Naive thymus-derived CD8-positive, alpha-beta T cell (primary cell): Measurements from ENCODE around the gene SCMH1. TPM values are rescaled to one million over a fixed set of nuclear protein-coding genes. Genes with fewer than 3 reads are reported as not detected.
A peak's percentile ranks its signal among the peaks of the same experiment; 100 is the strongest.

Experiments
- ATAC-seq, 2 donors: fragments of 150-1000 bp; cut with Tn5 transposase in 1 of 2; sonication (Bioruptor Pico), chemical (Tn5 transposase) in 1 of 2; 1 replicate in 1 of 2; 2 replicates in 1 of 2; pipeline ENCODE4 v1.10.0; 2021; ENCODE audit warnings: mild to moderate bottlenecking in 2 of 2, moderate library complexity in 2 of 2
- POLR2A ChIA-PET: fragments of 350-600 bp; sonication (Branson Sonifier 250); formaldehyde crosslinking; loops from one replicate; lab custom pipeline; 2021; ENCODE audit warnings: antibody characterized with exemption; lab: Charles Lee
- DNase-seq, 10 donors: peaks; one replicate each; pipeline versions ENCODE4 v3.0.0 to v3.0.0-alpha.2; 2020 to 2022
- H3K27ac Mint-ChIP-seq, 10 donors: one replicate each; pipeline ENCODE4 v1.8.0; 2020 to 2022; ENCODE audit warnings: mild to moderate bottlenecking in 10 of 10, mixed read lengths in 10 of 10, moderate library complexity in 4 of 10, inconsistent platforms in 1 of 10
- H3K27me3 Mint-ChIP-seq, 5 donors: one replicate each; pipeline ENCODE4 v1.8.0; 2021 to 2022; ENCODE audit warnings: mixed read lengths in 5 of 5
- H3K36me3 Mint-ChIP-seq, 3 donors: one replicate each; pipeline ENCODE4 v1.8.0; 2020 to 2022; ENCODE audit warnings: mixed read lengths in 3 of 3, mild to moderate bottlenecking in 2 of 3, inconsistent platforms in 1 of 3
- H3K4me1 Mint-ChIP-seq, 4 donors: one replicate each; pipeline ENCODE4 v1.8.0; 2021 to 2022; ENCODE audit warnings: mixed read lengths in 4 of 4
- H3K4me3 Mint-ChIP-seq, 10 donors: one replicate each; pipeline ENCODE4 v1.8.0; 2020 to 2022; ENCODE audit warnings: mild to moderate bottlenecking in 10 of 10, mixed read lengths in 10 of 10, moderate library complexity in 6 of 10, inconsistent platforms in 1 of 10
- H3K9me3 Mint-ChIP-seq, 9 donors: one replicate each; pipeline ENCODE4 v1.8.0; 2020 to 2022; ENCODE audit warnings: mixed read lengths in 9 of 9, mild to moderate bottlenecking in 3 of 9, inconsistent platforms in 1 of 9, moderate library complexity in 1 of 9
- polyA plus RNA-seq, 3 donors: library from polyadenylated mRNA; unstranded; fragments of 300-500 nt; fragmentation: Illumina TruSeq; gene quantifications; one replicate each; pipeline ENCODE4 v1.2.3, GENCODE V29; 2021
- total RNA-seq, 8 experiments: library from RNA in 2 of 8; stranded (reverse) in 2 of 8; gene quantifications; one replicate each; pipeline ENCODE4 v1.2.3 and lab custom pipeline; 2021 to 2026

Gene SCMH1
- total and polyA plus RNA-seq, 5 experiments from 2014 or later: 2.5 to 18.1 (median 7.3) TPM

GRCh38 chr1:40997096-40997495 is 245.0 kb downstream of the SCMH1 start:
- Mint-ChIP-seq H3K27ac (no peak overlapping the region), H3K9me3 (no peaks in the 10 kb centered on the region), H3K27me3 (no peaks in the 10 kb centered on the region), H3K4me3 (no peak overlapping the region), H3K36me3 (peaks cover 14 to 88% (median 42%) of the 10 kb centered on the region in 3 donors), H3K4me1 (peaks cover 3 to 8% (median 5%) of the 10 kb centered on the region in 4 donors)
- POLR2A ChIA-PET: interaction anchor here (0.8 kb wide), 1 partner anchor 17 kb away, joined by 3 read pairs; no protein-coding TSS in a partner anchor
- DNase-seq (no peak), ATAC-seq (no peak)

- ATAC-seq: no peak
- Mint-ChIP-seq H3K36me3 (peaks cover 9 to 98% (median 65%) of the 10 kb centered on the region in 3 donors), H3K27me3 (no peaks in the 10 kb centered on the region), H3K9me3 (no peaks in the 10 kb centered on the region), H3K4me1 (peaks cover 0 to 8% (median 6%) of the 10 kb centered on the region in 4 donors), H3K4me3 (no peak overlapping the region), H3K27ac (no peak overlapping the region)
- POLR2A ChIA-PET: no interaction called here
- no peak for DNase-seq
Observed at GRCh38 chr1:40989066-40989465, 253.0 kb downstream of the SCMH1 start.

GRCh38 chr1:40988280-40988679 is 253.8 kb downstream of the SCMH1 start:
- Mint-ChIP-seq H3K9me3 (no peaks in the 10 kb centered on the region), H3K27ac (no peak overlapping the region), H3K4me1 (peaks cover under 1 to 11% (median 8%) of the 10 kb centered on the region in 4 donors), H3K4me3 (no peak overlapping the region), H3K36me3 (peaks cover 13 to 98% (median 70%) of the 10 kb centered on the region in 3 donors), H3K27me3 (no peaks in the 10 kb centered on the region)
- POLR2A ChIA-PET: no interaction called here
- ATAC-seq: no peak
- DNase-seq: no peak

- peaks cover 3 to 13% (median 8%) of the 10 kb centered on the region in 4 donors for H3K4me1 Mint-ChIP-seq
- ATAC-seq (no peak), DNase-seq (no peak)
- H3K36me3 Mint-ChIP-seq: peaks cover 13 to 98% (median 71%) of the 10 kb centered on the region in 3 donors
- no peak overlapping the region for H3K4me3 Mint-ChIP-seq
- H3K27me3 Mint-ChIP-seq: no peaks in the 10 kb centered on the region
- H3K27ac Mint-ChIP-seq: no peak overlapping the region
- POLR2A ChIA-PET: no interaction called here
- no peaks in the 10 kb centered on the region for H3K9me3 Mint-ChIP-seq
Observed at GRCh38 chr1:40987439-40988276, 254.4 kb downstream of the SCMH1 start.

GRCh38 chr1:40986956-40987355 is 255.2 kb downstream of the SCMH1 start:
- peaks cover 8 to 20% (median 12%) of the 10 kb centered on the region in 4 donors for H3K4me1 Mint-ChIP-seq
- POLR2A ChIA-PET: no interaction called here

GRCh38 chr1:40986328-40986783 is 255.8 kb downstream of the SCMH1 start:
- H3K27me3 Mint-ChIP-seq: no peaks in the 10 kb centered on the region
- H3K36me3 Mint-ChIP-seq: peaks cover 13 to 87% (median 62%) of the 10 kb centered on the region in 3 donors
- H3K4me3 Mint-ChIP-seq: no peak overlapping the region
- no peaks in the 10 kb centered on the region for H3K9me3 Mint-ChIP-seq
- DNase-seq: no peak
- peaks cover 13 to 26% (median 14%) of the 10 kb centered on the region in 4 donors for H3K4me1 Mint-ChIP-seq
- POLR2A ChIA-PET: no interaction called here
- ATAC-seq: no peak
- peak overlapping the region in 2 of 10 donors; percentile 22 to 40 for H3K27ac Mint-ChIP-seq

More at GRCh38 chr1:40986956-40987355, 255.2 kb downstream of the SCMH1 start:
- Mint-ChIP-seq H3K4me3 (no peak overlapping the region), H3K27ac (no peak overlapping the region), H3K9me3 (no peaks in the 10 kb centered on the region), H3K36me3 (peaks cover 13 to 91% (median 67%) of the 10 kb centered on the region in 3 donors), H3K27me3 (no peaks in the 10 kb centered on the region)
- DNase-seq: no peak
- no peak for ATAC-seq

GRCh38 chr1:40985875-40986274 is 256.2 kb downstream of the SCMH1 start:
- peaks cover 17 to 30% (median 18%) of the 10 kb centered on the region in 4 donors for H3K4me1 Mint-ChIP-seq
- peak overlapping the region in 2 of 10 donors; percentile 22 to 40 for H3K27ac Mint-ChIP-seq
- POLR2A ChIA-PET: no interaction called here
- H3K27me3 Mint-ChIP-seq: no peaks in the 10 kb centered on the region
- no peaks in the 10 kb centered on the region for H3K9me3 Mint-ChIP-seq
- H3K36me3 Mint-ChIP-seq: peaks cover 13 to 82% (median 57%) of the 10 kb centered on the region in 3 donors
- H3K4me3 Mint-ChIP-seq: no peak overlapping the region
- ATAC-seq (no peak), DNase-seq (no peak)

- POLR2A ChIA-PET: no interaction called here
- ATAC-seq: no peak
- Mint-ChIP-seq H3K27ac (no peak overlapping the region), H3K36me3 (peaks cover 6 to 75% (median 50%) of the 10 kb centered on the region in 3 donors), H3K4me1 (peaks cover 23 to 37% (median 25%) of the 10 kb centered on the region in 4 donors), H3K4me3 (no peak overlapping the region), H3K27me3 (no peaks in the 10 kb centered on the region), H3K9me3 (no peaks in the 10 kb centered on the region)
- no peak for DNase-seq
Observed at GRCh38 chr1:40985161-40985560, 256.9 kb downstream of the SCMH1 start.

GRCh38 chr1:40984531-40984930 is 257.6 kb downstream of the SCMH1 start:
- ATAC-seq (no peak), DNase-seq (no peak)
- POLR2A ChIA-PET: no interaction called here
- no peaks in the 10 kb centered on the region for H3K9me3 Mint-ChIP-seq
- no peak overlapping the region for H3K27ac Mint-ChIP-seq
- no peaks in the 10 kb centered on the region for H3K27me3 Mint-ChIP-seq
- H3K36me3 Mint-ChIP-seq: peaks cover 6 to 68% (median 47%) of the 10 kb centered on the region in 3 donors
- H3K4me1 Mint-ChIP-seq: peaks cover 23 to 37% (median 25%) of the 10 kb centered on the region in 4 donors
- no peak overlapping the region for H3K4me3 Mint-ChIP-seq

GRCh38 chr1:40984066-40984465 is 258.0 kb downstream of the SCMH1 start:
- ATAC-seq: no peak
- no peaks in the 10 kb centered on the region for H3K9me3 Mint-ChIP-seq
- H3K4me3 Mint-ChIP-seq: no peak overlapping the region
- no peak overlapping the region for H3K27ac Mint-ChIP-seq
- POLR2A ChIA-PET: no interaction called here
- peaks cover 23 to 37% (median 25%) of the 10 kb centered on the region in 4 donors for H3K4me1 Mint-ChIP-seq
- H3K27me3 Mint-ChIP-seq: no peaks in the 10 kb centered on the region
- H3K36me3 Mint-ChIP-seq: peaks cover 6 to 64% (median 42%) of the 10 kb centered on the region in 3 donors
- no peak for DNase-seq

- Mint-ChIP-seq H3K4me1 (peaks cover 23 to 40% (median 28%) of the 10 kb centered on the region in 4 donors), H3K36me3 (peaks cover 6 to 56% (median 34%) of the 10 kb centered on the region in 3 donors), H3K4me3 (no peak overlapping the region), H3K27ac (no peak overlapping the region), H3K9me3 (no peaks in the 10 kb centered on the region), H3K27me3 (no peaks in the 10 kb centered on the region)
- ATAC-seq: no peak
- POLR2A ChIA-PET: interaction anchor here (1.3 kb wide), 1 partner anchor 20 kb away, joined by 3 read pairs; no protein-coding TSS in a partner anchor
- DNase-seq: no peak
Observed at GRCh38 chr1:40983286-40983685, 258.8 kb downstream of the SCMH1 start.

- H3K9me3 Mint-ChIP-seq: no peaks in the 10 kb centered on the region
- DNase-seq (no peak), ATAC-seq (no peak)
- peaks cover 6 to 50% (median 29%) of the 10 kb centered on the region in 3 donors for H3K36me3 Mint-ChIP-seq
- no peak overlapping the region for H3K4me3 Mint-ChIP-seq
- H3K27me3 Mint-ChIP-seq: no peaks in the 10 kb centered on the region
- POLR2A ChIA-PET: interaction anchor here (1.3 kb wide), 1 partner anchor 21 kb away, joined by 3 read pairs; no protein-coding TSS in a partner anchor
- H3K4me1 Mint-ChIP-seq: peaks cover 23 to 40% (median 28%) of the 10 kb centered on the region in 4 donors
- peak overlapping the region in 1 of 10 donors; percentile 47 for H3K27ac Mint-ChIP-seq
Observed at GRCh38 chr1:40982721-40983120, 259.4 kb downstream of the SCMH1 start.
